ENCODE data around the gene CYP46A1. TPM values are rescaled to one million over a fixed set of nuclear protein-coding genes. Genes with fewer than 3 reads are reported as not detected.

Gene CYP46A1
- total RNA-seq, 4 donors from 2014 or later = 0.13 to 4.7 (median 0.55) TPM; not detected in 1

DNA sequence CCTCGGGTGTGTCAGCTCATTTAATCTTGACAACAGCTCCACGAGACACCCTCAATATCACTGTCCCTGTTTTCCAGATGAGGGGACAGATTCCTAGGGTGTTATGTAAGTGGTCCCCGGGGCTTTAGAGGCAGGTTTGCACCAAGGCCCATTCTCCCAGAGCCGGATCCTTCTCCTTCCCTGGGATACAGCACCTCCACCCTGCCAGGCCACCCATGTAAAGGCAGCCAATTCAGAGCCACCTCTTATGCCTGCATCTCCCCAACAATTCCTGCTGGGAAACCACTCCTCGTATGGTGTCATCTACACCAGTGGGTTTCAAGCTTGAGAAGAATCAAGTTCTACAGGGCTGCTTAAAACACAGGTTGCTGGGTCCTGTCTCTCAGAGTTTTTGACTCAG, 4.1 kb upstream of the CYP46A1 start:
- 61 to 65% methylated on average over 5 of the region's 5 CpGs for WGBS, 2 donors
- intact Hi-C loops (cut with DNase I; ENCODE audit: low total_unique reads) = loop anchor here (5.0 kb wide), 1 partner anchor 202 kb away; no protein-coding TSS in a partner anchor
- no peak for TF ChIP-seq POLR2A (IDR thresholded peaks at IDR 0.05)
- TF ChIP-seq, protein P1, sequence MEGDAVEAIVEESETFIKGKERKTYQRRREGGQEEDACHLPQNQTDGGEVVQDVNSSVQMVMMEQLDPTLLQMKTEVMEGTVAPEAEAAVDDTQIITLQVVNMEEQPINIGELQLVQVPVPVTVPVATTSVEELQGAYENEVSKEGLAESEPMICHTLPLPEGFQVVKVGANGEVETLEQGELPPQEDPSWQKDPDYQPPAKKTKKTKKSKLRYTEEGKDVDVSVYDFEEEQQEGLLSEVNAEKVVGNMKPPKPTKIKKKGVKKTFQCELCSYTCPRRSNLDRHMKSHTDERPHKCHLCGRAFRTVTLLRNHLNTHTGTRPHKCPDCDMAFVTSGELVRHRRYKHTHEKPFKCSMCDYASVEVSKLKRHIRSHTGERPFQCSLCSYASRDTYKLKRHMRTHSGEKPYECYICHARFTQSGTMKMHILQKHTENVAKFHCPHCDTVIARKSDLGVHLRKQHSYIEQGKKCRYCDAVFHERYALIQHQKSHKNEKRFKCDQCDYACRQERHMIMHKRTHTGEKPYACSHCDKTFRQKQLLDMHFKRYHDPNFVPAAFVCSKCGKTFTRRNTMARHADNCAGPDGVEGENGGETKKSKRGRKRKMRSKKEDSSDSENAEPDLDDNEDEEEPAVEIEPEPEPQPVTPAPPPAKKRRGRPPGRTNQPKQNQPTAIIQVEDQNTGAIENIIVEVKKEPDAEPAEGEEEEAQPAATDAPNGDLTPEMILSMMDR (IDR thresholded peaks at IDR 0.05) = no peak

DNA sequence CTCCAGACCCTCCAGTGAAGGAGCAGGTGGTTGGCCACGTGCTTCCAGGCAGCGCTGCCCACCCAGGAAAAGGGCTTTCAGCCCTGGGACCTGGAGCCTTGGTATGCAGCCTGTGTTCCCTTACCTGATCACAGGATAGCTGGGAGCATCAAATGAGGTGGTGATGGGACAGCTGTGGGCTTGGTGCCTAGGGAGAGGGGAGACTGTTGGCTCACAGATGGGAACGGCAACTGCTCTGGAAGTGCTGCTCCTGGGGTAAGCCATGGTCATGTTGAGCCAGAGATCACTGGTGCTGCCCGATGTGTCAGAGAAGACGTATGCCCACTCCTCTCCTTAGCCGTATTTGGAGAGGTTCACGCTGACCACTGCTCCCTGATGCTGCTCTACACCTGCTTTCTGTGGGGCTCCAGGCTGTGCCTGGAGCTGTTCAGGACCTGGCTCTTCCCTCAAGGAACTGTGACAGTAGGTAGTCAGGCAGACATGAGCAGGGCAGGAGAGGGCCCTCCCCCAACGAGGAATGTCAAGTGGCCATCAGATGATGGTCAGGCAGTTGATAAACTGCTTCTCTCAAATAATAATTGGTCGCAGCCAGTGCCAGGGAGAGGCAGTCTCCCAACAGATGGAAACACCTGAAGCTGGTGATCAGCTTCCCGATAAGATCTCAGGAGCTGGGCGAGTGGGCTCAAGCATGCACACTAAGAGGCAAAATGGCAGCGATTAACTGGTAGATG, 2.8 kb upstream of the CYP46A1 start:
- TF ChIP-seq, protein P1 (IDR thresholded peaks at IDR 0.05) = no peak
- TF ChIP-seq POLR2A (IDR thresholded peaks at IDR 0.05) = no peak
- no peak overlapping the region for H3K4me3 ChIP-seq (ENCODE audit: low read depth, poor library complexity, severe bottlenecking)
- DNase-seq (ENCODE audit: low spot score in 2 of 2) = no peak
- intact Hi-C loops (cut with DNase I; ENCODE audit: low total_unique reads) = loop anchor here (5.0 kb wide), 1 partner anchor 201 kb away; no protein-coding TSS in a partner anchor
- 80 to 85% methylated on average over 12 of the region's 12 CpGs for WGBS, 2 donors

More for the DNA sequence above, 4.1 kb upstream of the CYP46A1 start:
- no peak for DNase-seq (ENCODE audit: low spot score in 2 of 2)
- no peak overlapping the region for H3K4me3 ChIP-seq (ENCODE audit: low read depth, poor library complexity, severe bottlenecking)

DNA sequence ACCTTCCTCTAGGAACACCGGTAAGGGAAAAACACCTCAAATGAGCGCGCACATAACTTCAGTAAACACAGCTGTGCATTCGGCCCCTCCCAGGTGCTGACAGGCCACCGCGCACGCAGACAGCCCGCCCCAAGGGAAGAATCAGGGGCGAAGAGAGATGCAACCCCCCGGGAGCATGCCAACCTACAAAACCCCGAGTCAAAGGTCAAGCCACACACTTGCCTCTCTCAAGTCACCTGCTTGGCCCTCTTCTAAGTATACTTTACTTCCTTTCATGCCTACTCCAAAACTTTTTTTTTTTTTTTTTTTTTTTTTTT, 2.3 kb upstream of the CYP46A1 start:
- intact Hi-C loops (cut with DNase I; ENCODE audit: low total_unique reads) = loop anchor here (5.0 kb wide), 1 partner anchor 201 kb away; no protein-coding TSS in a partner anchor
- DNase-seq (ENCODE audit: low spot score in 2 of 2) = peak in 1 of 2 donors; percentile 83
- TF ChIP-seq, protein P1 (IDR thresholded peaks at IDR 0.05) = no peak
- TF ChIP-seq POLR2A (IDR thresholded peaks at IDR 0.05) = no peak
- 75 to 76% methylated on average over 11 of the region's 11 CpGs for WGBS, 2 donors
- no peak overlapping the region for H3K4me3 ChIP-seq (ENCODE audit: low read depth, poor library complexity, severe bottlenecking)

DNA sequence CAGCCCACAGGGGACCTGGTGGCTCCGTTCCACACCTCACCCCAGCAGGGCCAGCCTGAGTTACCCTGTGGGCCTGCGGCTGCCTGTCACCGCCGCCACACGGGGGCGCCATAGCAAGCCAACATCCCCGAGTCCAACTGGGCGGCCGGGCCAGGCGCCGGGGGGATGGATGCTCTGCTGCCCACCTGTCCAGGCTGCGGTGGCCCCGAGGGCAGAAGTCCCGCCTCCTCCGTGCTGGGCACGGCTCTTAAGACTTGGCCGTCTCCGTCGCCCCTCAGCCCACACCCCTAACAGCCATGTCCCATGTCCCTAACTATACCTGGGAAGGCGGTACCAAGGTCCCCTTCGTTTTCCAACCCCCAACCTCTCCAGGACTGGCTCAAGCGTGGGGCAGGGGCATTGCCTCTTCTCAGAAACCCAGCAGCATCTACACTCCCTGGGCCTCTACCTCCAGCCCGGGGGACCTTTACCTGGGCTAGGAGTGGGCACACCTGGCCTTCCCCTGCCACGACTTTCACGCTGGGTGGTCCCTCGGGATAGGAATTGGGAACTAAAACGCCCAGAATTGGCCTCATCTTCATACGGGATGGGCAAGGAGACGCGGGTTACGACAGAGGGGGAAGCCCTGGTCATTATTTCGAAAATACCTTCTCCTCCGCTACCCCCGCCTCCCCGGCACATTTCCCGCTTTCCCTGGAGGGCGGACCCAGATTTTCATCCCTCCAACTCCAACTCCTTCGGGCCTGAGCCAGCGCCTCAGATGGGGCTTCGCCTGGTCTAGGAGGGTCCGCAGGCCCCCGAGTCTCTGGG, 1.1 kb upstream of the CYP46A1 start:
- TF ChIP-seq, protein P1 (IDR thresholded peaks at IDR 0.05) = peak in 1 of 3 donors; percentile 21
- TF ChIP-seq POLR2A (IDR thresholded peaks at IDR 0.05) = no peak
- intact Hi-C loops (cut with DNase I; ENCODE audit: low total_unique reads) = loop anchor here (5.0 kb wide), 1 partner anchor 199 kb away; no protein-coding TSS in a partner anchor
- 1% methylated on average over 22 to 40 of the region's 42 CpGs for WGBS, 2 donors
- H3K4me3 ChIP-seq (ENCODE audit: low read depth, poor library complexity, severe bottlenecking) = peak overlapping the region; percentile 76
- DNase-seq (ENCODE audit: low spot score in 2 of 2) = peak; percentile 75 to 95

DNA sequence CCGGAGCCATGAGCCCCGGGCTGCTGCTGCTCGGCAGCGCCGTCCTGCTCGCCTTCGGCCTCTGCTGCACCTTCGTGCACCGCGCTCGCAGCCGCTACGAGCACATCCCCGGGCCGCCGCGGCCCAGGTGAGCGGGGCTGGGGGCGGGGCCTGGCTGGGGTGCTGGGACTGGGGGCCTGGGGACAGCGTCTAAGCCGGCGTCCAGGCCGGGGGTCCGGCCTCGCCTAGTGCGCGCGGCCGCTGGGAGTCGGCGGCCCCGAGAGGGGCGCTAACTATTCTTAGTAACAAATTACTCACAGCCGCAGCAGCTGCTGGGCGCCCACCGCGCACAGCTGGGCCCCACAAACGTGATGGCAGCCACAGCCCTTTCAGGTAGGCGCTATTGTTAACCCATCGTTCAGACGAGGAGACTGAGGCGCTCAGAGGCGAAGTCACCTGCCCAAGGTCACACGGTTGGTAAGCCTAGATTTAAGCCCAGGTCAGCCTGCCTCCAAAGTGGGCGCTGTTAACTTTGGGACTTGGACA, 374 bp downstream of the CYP46A1 start:
- intact Hi-C loops (cut with DNase I; ENCODE audit: low total_unique reads) = loop anchor here (5.0 kb wide), 1 partner anchor 198 kb away; no protein-coding TSS in a partner anchor
- peak in 1 of 2 donors; percentile 33 for DNase-seq (ENCODE audit: low spot score in 2 of 2)
- no peak for TF ChIP-seq POLR2A (IDR thresholded peaks at IDR 0.05)
- TF ChIP-seq, protein P1 (IDR thresholded peaks at IDR 0.05) = no peak
- peak overlapping the region; percentile 32 for H3K4me3 ChIP-seq (ENCODE audit: low read depth, poor library complexity, severe bottlenecking)
- 16% methylated on average over 11 to 14 of the region's 45 CpGs for WGBS, 2 donors
